ENCODE measurements around the gene FHOD3.

Gene FHOD3

GRCh38 chr18:36734596-36734995 lies 437.1 kb downstream of the FHOD3 start:
- DNase-seq (ENCODE audit: low spot score), result no peak
- no peak for TF ChIP-seq CTCF (IDR thresholded peaks at IDR 0.05; ENCODE audit: extremely low read depth, missing control alignments)

- no peak for DNase-seq (ENCODE audit: low spot score)
- TF ChIP-seq CTCF (IDR thresholded peaks at IDR 0.05; ENCODE audit: extremely low read depth, missing control alignments), result no peak
Measured at GRCh38 chr18:36735130-36735529, 437.6 kb downstream of the FHOD3 start.

- TF ChIP-seq CTCF (IDR thresholded peaks at IDR 0.05; ENCODE audit: extremely low read depth, missing control alignments), result no peak
- no peak for DNase-seq (ENCODE audit: low spot score)
Measured at GRCh38 chr18:36736094-36736493, 438.6 kb downstream of the FHOD3 start.

- no peak for DNase-seq (ENCODE audit: low spot score)
- no peak for TF ChIP-seq CTCF (IDR thresholded peaks at IDR 0.05; ENCODE audit: extremely low read depth, missing control alignments)
Measured at GRCh38 chr18:36737316-36737715, 439.8 kb downstream of the FHOD3 start.

GRCh38 chr18:36744261-36744876 lies 446.9 kb downstream of the FHOD3 start:
- no peak for DNase-seq (ENCODE audit: low spot score)
- no peak for TF ChIP-seq CTCF (IDR thresholded peaks at IDR 0.05; ENCODE audit: extremely low read depth, missing control alignments)

GRCh38 chr18:36745219-36745975 lies 447.9 kb downstream of the FHOD3 start:
- TF ChIP-seq CTCF (IDR thresholded peaks at IDR 0.05; ENCODE audit: extremely low read depth, missing control alignments), result no peak
- DNase-seq (ENCODE audit: low spot score), result no peak

Data from GM20000 (cell line).